Caco-2 (cell line): ENCODE data around the gene IL5RA. TPM values are rescaled to one million over a fixed set of nuclear protein-coding genes. Genes with fewer than 3 reads are reported as not detected.

ENCODE experiments used
- BruUV-seq: library from RNA; stranded (reverse); fragments of 400-500 nt; replicated peaks from 2 replicates; lab custom pipeline; 2021; lab: Mats Ljungman, UMichigan
- CTCF ChIA-PET: fragments of 300-600 bp; sonication (Branson Sonifier 250); formaldehyde crosslinking; loops from one replicate; lab custom pipeline; 2022; ENCODE audit warnings: antibody characterized with exemption; lab: Charles Lee
- POLR2A ChIA-PET: fragments of 300-600 bp; sonication (Branson Sonifier 250); formaldehyde crosslinking; loops from one replicate; lab custom pipeline; 2022; ENCODE audit warnings: antibody characterized with exemption; lab: Charles Lee
- DNase-seq, 2 experiments: peaks; one replicate each; pipeline versions ENCODE4 v3.0.0 to v3.0.0-alpha.2; 2020 to 2022
- H3K27me3 ChIP-seq: replicated peaks from 2 replicates; pipeline ENCODE4 v1.6.0; 2011; ENCODE audit warnings: low read length; ENCODE audit not compliant: control insufficient read depth, insufficient read depth
- H3K36me3 ChIP-seq: 2 replicates; pipeline ENCODE4 v1.5.1; 2011; ENCODE audit warnings: low read length; ENCODE audit not compliant: control insufficient read depth, insufficient read depth
- H3K4me1 ChIP-seq: fragments of 250-450 bp; sonication (Bioruptor Pico); 2 replicates; pipeline ENCODE4 v1.5.1; 2020; ENCODE audit warnings: mild to moderate bottlenecking
- H3K4me3 ChIP-seq: 2 replicates; pipeline ENCODE4 v1.5.1; 2011; ENCODE audit warnings: low read depth, mild to moderate bottlenecking, control low read depth, low read length
- H3K9me3 ChIP-seq: fragments of 250-450 bp; sonication (Bioruptor Pico); 2 replicates; pipeline ENCODE4 v1.5.1; 2020; ENCODE audit warnings: mild to moderate bottlenecking, moderate library complexity
- H3K27ac Mint-ChIP-seq: one replicate; pipeline ENCODE4 v1.8.0; 2022; ENCODE audit warnings: mixed read lengths; ENCODE audit not compliant: unreplicated experiment
- H3K27me3 Mint-ChIP-seq: one replicate; pipeline ENCODE4 v1.8.0; 2022; ENCODE audit warnings: mixed read lengths; ENCODE audit not compliant: insufficient read depth, unreplicated experiment
- H3K36me3 Mint-ChIP-seq: one replicate; pipeline ENCODE4 v1.8.0; 2022; ENCODE audit warnings: mild to moderate bottlenecking, mixed read lengths; ENCODE audit not compliant: insufficient read depth, unreplicated experiment
- H3K4me1 Mint-ChIP-seq: one replicate; pipeline ENCODE4 v1.8.0; 2022; ENCODE audit warnings: low read depth, mixed read lengths; ENCODE audit not compliant: unreplicated experiment
- H3K4me3 Mint-ChIP-seq: one replicate; pipeline ENCODE4 v1.8.0; 2022; ENCODE audit warnings: mild to moderate bottlenecking, moderate library complexity, mixed read lengths; ENCODE audit not compliant: unreplicated experiment
- H3K9me3 Mint-ChIP-seq: one replicate; pipeline ENCODE4 v1.8.0; 2022; ENCODE audit warnings: mixed read lengths; ENCODE audit not compliant: unreplicated experiment
- CTCF ChIP-seq, 2 experiments: fragments of 200-600 bp in 1 of 2; IDR thresholded peaks; 1 replicate in 1 of 2; 2 replicates in 1 of 2; pipeline versions ENCODE4 v1.5.1 to v1.8.0; 2011 to 2022; ENCODE audit warnings: antibody characterized with exemption in 1 of 2, control low read depth in 1 of 2, inconsistent platforms in 1 of 2, low read depth in 1 of 2, low read length in 1 of 2, mild to moderate bottlenecking in 1 of 2, moderate library complexity in 1 of 2; ENCODE audit not compliant: insufficient read depth in 1 of 2, severe bottlenecking in 1 of 2, unreplicated experiment in 1 of 2
- intact Hi-C: fragments of 100-400 bp; cut with micrococcal nuclease; formaldehyde crosslinking; loops from one replicate; pipeline ENCODE4 v1.10.0; 2022; ENCODE audit not compliant: unreplicated experiment
- total RNA-seq: library from RNA; stranded (reverse); gene quantifications from 2 replicates; pipeline ENCODE4 v1.2.3, GENCODE V29; 2022

The IL5RA gene
- total RNA-seq, 1 experiment from 2014 or later = 0.23 TPM

- no peaks in the 10 kb centered on the region for H3K27me3 Mint-ChIP-seq
- POLR2A ChIA-PET = no interaction called here
Observed at GRCh38 chr3:3105815-3106214, 4.4 kb downstream of the IL5RA start.

GRCh38 chr3:3105246-3105645 is 4.9 kb downstream of the IL5RA start:
- Histone ChIP-seq H3K9me3 (no peaks in the 10 kb centered on the region), H3K4me1 (0 out of 2 replicates have a peak, but pooled peaks cover under 1% of the 10 kb centered on the region), H3K27me3 (no peaks in the 10 kb centered on the region), H3K36me3 (no peaks in the 10 kb centered on the region), H3K4me3 (no peak overlapping the region)
- no peak for DNase-seq
- no TSS peak for BruUV-seq
- Mint-ChIP-seq H3K4me3 (no peak overlapping the region), H3K27ac (no peak overlapping the region), H3K36me3 (no peaks in the 10 kb centered on the region), H3K27me3 (no peaks in the 10 kb centered on the region), H3K4me1 (peaks cover 7% of the 10 kb centered on the region), H3K9me3 (no peaks in the 10 kb centered on the region)
- intact Hi-C loops = no loop called here
- TF ChIP-seq CTCF (IDR thresholded peaks at IDR 0.05; ENCODE audit: insufficient read depth in 1 of 2, low read depth in 1 of 2, low read length in 1 of 2, severe bottlenecking in 1 of 2, unreplicated experiment in 1 of 2) = no peak
- ChIA-PET POLR2A (no interaction called here), CTCF (interaction anchor here (0.6 kb wide), 1 partner anchor 55 kb away, joined by 4 read pairs; no protein-coding TSS in a partner anchor)

More at GRCh38 chr3:3105815-3106214, 4.4 kb downstream of the IL5RA start:
- H3K9me3 ChIP-seq = no peaks in the 10 kb centered on the region
- TF ChIP-seq CTCF (IDR thresholded peaks at IDR 0.05; ENCODE audit: insufficient read depth in 1 of 2, low read depth in 1 of 2, low read length in 1 of 2, severe bottlenecking in 1 of 2, unreplicated experiment in 1 of 2) = no peak
- CTCF ChIA-PET = interaction anchor here (0.6 kb wide), 1 partner anchor 54 kb away, joined by 4 read pairs; no protein-coding TSS in a partner anchor
- H3K36me3 ChIP-seq = no peaks in the 10 kb centered on the region
- H3K36me3 Mint-ChIP-seq = no peaks in the 10 kb centered on the region
- peaks cover 6% of the 10 kb centered on the region; the same call in 1 of the 2 replicates for H3K4me1 ChIP-seq
- H3K4me3 ChIP-seq = no peak overlapping the region
- H3K27me3 ChIP-seq = no peaks in the 10 kb centered on the region
- intact Hi-C loops = no loop called here
- BruUV-seq = no TSS peak
- H3K9me3 Mint-ChIP-seq = no peaks in the 10 kb centered on the region
- H3K4me3 Mint-ChIP-seq = no peak overlapping the region
- peaks cover 13% of the 10 kb centered on the region for H3K4me1 Mint-ChIP-seq
- H3K27ac Mint-ChIP-seq = no peak overlapping the region
- DNase-seq = no peak

- H3K27ac Mint-ChIP-seq = no peak overlapping the region
- no peak for DNase-seq
- Histone ChIP-seq H3K36me3 (no peaks in the 10 kb centered on the region), H3K4me3 (no peak overlapping the region), H3K4me1 (no peaks in the 10 kb centered on the region; the same call in 1 of the 2 replicates), H3K9me3 (no peaks in the 10 kb centered on the region), H3K27me3 (no peaks in the 10 kb centered on the region)
- ChIA-PET CTCF (no interaction called here), POLR2A (no interaction called here)
- intact Hi-C loops = no loop called here
- H3K27me3 Mint-ChIP-seq = no peaks in the 10 kb centered on the region
- no peaks in the 10 kb centered on the region for H3K36me3 Mint-ChIP-seq
- BruUV-seq = no TSS peak
- H3K4me3 Mint-ChIP-seq = no peak overlapping the region
- no peaks in the 10 kb centered on the region for H3K4me1 Mint-ChIP-seq
- TF ChIP-seq CTCF (IDR thresholded peaks at IDR 0.05; ENCODE audit: insufficient read depth in 1 of 2, low read depth in 1 of 2, low read length in 1 of 2, severe bottlenecking in 1 of 2, unreplicated experiment in 1 of 2) = no peak
- no peaks in the 10 kb centered on the region for H3K9me3 Mint-ChIP-seq
Observed at GRCh38 chr3:3102751-3103150, 7.4 kb downstream of the IL5RA start.
